ENCODE results near the gene BACH2. TPM values are rescaled to one million over a fixed set of nuclear protein-coding genes. Genes with fewer than 3 reads are reported as not detected.

Gene BACH2
- total and polyA plus RNA-seq, 10 of the 15 experiments (the other 5 are each of a cell fraction or from before 2014, with no cell fraction given), result 0.03 to 0.28 (median 0.04) TPM; not detected in 3

GRCh38 chr6:90093558-90094073 lies 203.0 kb downstream of the BACH2 start:
- no peak overlapping the region for H3K9ac ChIP-seq (ENCODE audit: control insufficient read depth, insufficient read depth, low read length)
- DNase-seq (ENCODE audit: low read depth, low spot score) (no peak), FAIRE-seq (no peak), ATAC-seq (no peak)
- no peaks in the 10 kb centered on the region for H4K20me1 ChIP-seq (ENCODE audit: control insufficient read depth, insufficient read depth)
- no peaks in the 10 kb centered on the region for H3K4me1 ChIP-seq (ENCODE audit: control insufficient read depth, insufficient read depth, low read length)
- ChIA-PET RAD21 (ENCODE audit: unreplicated experiment) (no interaction called here), CTCF (no interaction called here), POLR2A (no interaction called here), SMC1A (ENCODE audit: uncharacterized antibody, unreplicated experiment) (interaction anchor here (0.9 to 1.2 kb wide), 2 partner anchors 12 to 25 kb away, joined by 3 read pairs; no protein-coding TSS in a partner anchor)
- no peak overlapping the region for H3K4me2 ChIP-seq (ENCODE audit: control insufficient read depth, insufficient read depth)
- H3K79me2 ChIP-seq (ENCODE audit: control insufficient read depth, insufficient read depth, low read length), result no peaks in the 10 kb centered on the region
- whole genome bisulfite sequencing (ENCODE audit: insufficient coverage, insufficient replicate concordance, low lambda C conversion rate, missing lambda C conversion rate), result 26% methylated on average over 3 of the region's 3 CpGs
- H3K27ac ChIP-seq (ENCODE audit: control insufficient read depth, insufficient read depth), result no peak overlapping the region
- in situ Hi-C loops (cut with MboI) (no loop called here), intact Hi-C loops (cut with micrococcal nuclease; ENCODE audit: unreplicated experiment) (no loop called here)
- peaks cover 0 to 2% of the 10 kb centered on the region in 2 experiments; a peak in 3 of 4 replicates for H3K27me3 ChIP-seq (replicated peaks in 1 of 2; ENCODE audit: control insufficient read depth in 2 of 2, insufficient read depth in 2 of 2, low read length in 1 of 2)
- H3K36me3 ChIP-seq (ENCODE audit: control insufficient read depth in 2 of 2, insufficient read depth in 2 of 2, low read length in 1 of 2), result no peaks in the 10 kb centered on the region
- no peak overlapping the region for H3K4me3 ChIP-seq
- no peaks in the 10 kb centered on the region for H3K9me3 ChIP-seq (replicated peaks; ENCODE audit: control insufficient read depth, insufficient read depth, low read length)
- TF ChIP-seq CBX5 (IDR thresholded peaks at IDR 0.05; ENCODE audit: low read depth), result no peak
- TF ChIP-seq KLF5 (IDR thresholded peaks at IDR 0.05; ENCODE audit: partially characterized antibody), result no peak
- TF ChIP-seq ZSCAN29 (IDR thresholded peaks at IDR 0.05), result no peak
- no peak for TF ChIP-seq PRDM15 (CRISPR knock-in tag; IDR thresholded peaks at IDR 0.05)
- no peak for TF ChIP-seq ZNF622 (IDR thresholded peaks at IDR 0.05)
- TF ChIP-seq RBBP5 (conservative IDR thresholded peaks at IDR 0.05), result no peak
- TF ChIP-seq NR2C1 (IDR thresholded peaks at IDR 0.05), result no peak
- no peak for TF ChIP-seq ESRRA (IDR thresholded peaks at IDR 0.05; ENCODE audit: low read length)
- TF ChIP-seq STAT3 (IDR thresholded peaks at IDR 0.05; ENCODE audit: low read depth, low read length), result no peak
- no TSS peak for BruUV-seq (replicated peaks)
- no peak overlapping the region for H2AFZ ChIP-seq (ENCODE audit: control insufficient read depth, low read depth, low read length)
